Lung microvascular endothelial cell (primary cell): ENCODE results near the gene GNAO1. TPM values are rescaled to one million over a fixed set of nuclear protein-coding genes. Genes with fewer than 3 reads are reported as not detected.

ENCODE experiments used
- DNase-seq, 2 donors: peaks; one replicate each; pipeline versions ENCODE4 v3.0.0 to v3.0.0-alpha.2; 2010; ENCODE audit warnings: low read depth in 2 of 2
- total RNA-seq: library from RNA; depleted of rRNA; stranded (reverse); fragments of >200 nt; gene quantifications from 2 replicates; pipeline ENCODE4 v1.2.1, GENCODE V29; 2014

GNAO1 gene
- total RNA-seq, 1 donor from 2014 or later: not detected

- no peak for DNase-seq
Observed at GRCh38 chr16:56289416-56289815, 98.1 kb downstream of the GNAO1 start.

DNA sequence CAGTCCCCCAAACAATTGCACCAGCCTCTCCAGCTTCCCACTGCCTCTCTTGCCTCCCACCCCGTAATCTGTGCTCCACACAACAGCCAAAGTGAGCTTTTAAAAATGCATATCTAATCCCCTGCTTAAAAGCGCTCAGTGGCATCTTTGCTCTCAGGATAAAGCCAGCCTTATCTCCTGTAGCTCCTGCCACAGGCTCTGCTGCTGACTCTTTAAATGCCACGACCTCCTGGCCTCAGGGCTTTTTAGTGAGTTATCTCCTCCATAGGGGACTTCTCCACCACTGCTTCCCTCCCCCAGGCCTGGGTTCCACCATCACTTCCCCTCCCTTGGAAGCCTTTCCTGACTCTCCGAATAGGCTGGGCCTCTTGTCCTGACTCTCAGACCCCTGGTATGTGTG is 98.6 kb downstream of the GNAO1 start:
- DNase-seq: no peak

DNA sequence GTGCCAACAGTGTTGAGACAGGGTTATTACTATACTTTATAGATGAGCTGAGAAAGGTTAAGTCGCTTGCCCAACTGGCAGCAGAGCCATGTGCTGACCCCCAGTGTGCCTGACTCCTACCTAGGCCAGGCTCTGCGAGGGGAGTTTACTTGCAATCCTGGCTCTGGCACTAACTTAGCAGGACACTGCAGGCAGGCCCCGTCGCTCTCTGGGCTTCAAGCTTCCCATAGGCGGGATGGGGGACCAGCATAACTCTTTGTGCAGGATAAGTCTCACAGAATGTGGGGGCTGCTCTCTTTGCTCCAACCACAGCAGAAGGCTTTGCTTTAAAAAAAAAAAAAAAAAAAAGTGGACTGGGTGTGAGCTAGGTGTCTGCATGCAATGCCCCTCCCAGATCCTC is 102.7 kb downstream of the GNAO1 start:
- no peak for DNase-seq

GRCh38 chr16:56294579-56294978 is 103.3 kb downstream of the GNAO1 start:
- DNase-seq: no peak

DNA sequence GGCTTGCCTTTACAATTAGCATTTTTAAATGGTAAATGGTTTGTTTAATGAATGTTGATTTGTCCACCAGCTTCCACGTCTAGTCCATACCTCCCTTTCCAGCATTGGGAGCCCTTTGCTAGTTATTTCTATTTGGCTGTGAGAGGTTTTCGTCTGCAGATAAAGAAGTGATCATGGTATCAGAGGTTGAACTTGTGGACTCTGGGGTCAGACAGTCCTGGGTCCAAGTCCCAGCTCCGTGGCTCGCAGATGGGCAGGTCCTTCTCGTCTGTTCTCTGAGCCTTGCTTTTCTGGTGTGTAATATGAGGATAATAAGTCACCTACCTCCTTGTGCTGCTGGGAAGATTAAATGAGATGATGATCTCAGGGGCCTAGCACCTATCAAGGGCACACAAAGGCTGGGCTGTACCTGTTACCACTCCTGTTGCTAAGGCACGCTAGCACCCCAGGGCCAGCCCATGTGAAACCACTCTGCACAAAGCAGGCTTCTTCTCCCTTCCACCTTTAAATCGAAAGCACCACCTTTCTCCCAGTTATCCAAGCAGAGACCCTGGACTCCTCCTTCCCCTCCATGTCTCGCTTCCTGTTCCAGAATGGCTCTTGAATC is 103.9 kb downstream of the GNAO1 start:
- DNase-seq: no peak

DNA sequence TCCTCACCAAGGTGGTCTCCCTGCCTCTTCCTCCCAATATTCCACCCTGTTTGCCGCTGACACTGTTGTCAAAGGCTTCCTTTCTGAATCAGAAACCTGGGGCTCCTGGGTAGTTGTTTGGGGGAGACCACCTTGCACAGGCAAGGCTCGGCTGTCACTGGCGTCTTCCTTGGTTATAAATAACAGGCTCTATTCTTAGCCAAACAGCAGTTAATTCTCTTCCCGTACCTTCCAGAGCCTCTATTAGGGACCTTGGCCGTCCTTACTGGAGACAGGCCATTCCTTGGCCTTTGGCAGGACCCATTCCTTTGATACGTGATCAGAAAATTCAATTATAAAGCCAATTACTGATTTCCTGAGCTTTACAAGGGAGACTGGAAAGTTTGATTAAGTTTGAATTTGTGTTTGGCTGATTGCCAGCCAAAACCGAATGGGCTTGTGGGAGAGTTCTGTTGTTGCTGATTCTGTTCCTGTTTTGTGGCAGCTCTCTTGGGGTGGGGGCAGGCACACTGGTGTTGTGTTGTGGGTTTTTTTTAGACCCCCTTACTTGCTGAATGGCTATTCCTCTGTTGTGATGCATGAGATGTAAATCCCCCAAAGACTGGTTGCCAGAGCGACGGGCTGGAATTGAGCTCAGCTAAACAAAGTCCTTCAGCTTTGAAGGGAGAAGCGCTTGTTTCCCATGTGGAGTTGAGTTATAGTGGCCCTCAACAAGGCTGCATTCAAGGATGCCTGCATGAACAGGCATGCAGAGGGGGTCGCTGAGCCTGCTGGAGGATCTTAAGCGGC is 104.6 kb downstream of the GNAO1 start:
- DNase-seq: no peak

DNA sequence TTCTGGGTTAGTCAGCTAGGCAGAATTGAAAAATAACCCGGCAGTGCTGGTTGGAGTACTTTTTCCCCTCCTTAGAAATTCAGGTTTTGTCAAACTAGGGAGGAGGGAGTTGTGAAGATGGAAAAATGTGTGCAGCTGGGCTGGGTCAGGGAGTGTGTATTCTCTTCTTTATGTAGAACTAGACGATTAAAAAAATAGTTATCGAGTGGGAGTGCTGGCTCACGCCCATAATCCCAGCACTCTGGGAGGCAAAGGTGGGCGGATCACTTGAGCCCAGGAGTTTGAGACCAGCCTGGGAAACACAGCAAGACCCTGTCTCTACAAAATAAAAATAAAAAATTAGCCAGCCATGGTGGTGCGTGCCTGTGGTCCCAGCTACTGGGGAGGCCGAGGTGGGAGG is 106.4 kb downstream of the GNAO1 start:
- DNase-seq: no peak

DNA sequence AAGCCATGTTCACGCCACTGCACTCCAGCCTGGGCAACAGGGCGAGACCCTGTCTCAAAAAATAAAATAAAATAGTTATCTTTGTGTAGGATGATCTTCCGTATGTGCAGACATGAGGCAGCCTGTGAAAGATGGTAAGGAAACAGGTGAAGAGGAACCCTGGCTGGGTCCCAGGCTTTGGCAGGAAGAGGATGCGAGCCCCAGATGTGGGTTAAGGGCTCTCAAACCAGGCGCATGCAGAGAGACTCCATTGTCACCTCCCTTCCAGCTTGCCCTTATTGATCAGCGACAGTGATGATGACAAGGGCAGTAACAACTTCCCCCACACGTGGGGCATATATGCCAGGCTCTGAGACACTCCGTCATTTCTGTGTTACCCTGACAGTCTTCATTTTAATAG is 106.8 kb downstream of the GNAO1 start:
- DNase-seq: no peak

DNA sequence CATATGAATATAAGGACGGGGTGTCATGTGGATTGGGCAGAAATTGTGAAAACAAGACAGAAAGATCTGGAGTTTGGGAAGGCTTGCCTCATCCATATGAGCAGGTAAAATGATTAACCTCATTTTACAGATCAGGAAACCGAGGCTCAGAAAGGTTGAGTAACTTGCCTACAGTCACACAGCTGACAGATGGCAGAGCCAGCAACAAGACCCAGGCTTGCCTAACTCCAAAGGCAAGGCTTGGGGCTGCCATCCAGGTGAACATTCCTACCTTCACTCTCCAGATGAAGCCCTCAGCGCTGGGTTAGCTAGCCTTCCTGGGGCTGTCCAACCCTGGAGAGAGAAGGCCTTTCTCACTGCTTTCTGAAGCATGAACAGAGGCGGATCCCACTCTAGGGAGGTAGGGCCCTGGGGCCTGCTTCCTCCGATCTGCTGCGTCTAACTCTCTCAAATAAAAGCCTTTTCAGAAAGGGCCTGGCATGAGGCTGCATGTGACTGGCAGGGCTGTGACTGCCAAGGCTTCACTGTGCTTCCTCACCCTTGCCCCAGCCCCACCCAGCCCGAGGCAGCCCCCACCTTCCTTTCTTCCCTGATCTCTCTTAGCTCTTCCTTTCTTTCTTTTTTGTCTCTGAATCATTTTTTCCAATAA is 107.8 kb downstream of the GNAO1 start:
- no peak for DNase-seq

- no peak for DNase-seq
Observed at GRCh38 chr16:56300242-56300623, 108.9 kb downstream of the GNAO1 start.

GRCh38 chr16:56300891-56301850 is 109.9 kb downstream of the GNAO1 start:
- no peak for DNase-seq

GRCh38 chr16:56302506-56302905 is 111.2 kb downstream of the GNAO1 start:
- no peak for DNase-seq

- no peak for DNase-seq
Observed at GRCh38 chr16:56303066-56303715, 111.9 kb downstream of the GNAO1 start.

GRCh38 chr16:56303880-56304279 is 112.6 kb downstream of the GNAO1 start:
- no peak for DNase-seq

GRCh38 chr16:56305956-56306565 is 114.8 kb downstream of the GNAO1 start:
- DNase-seq: no peak

DNA sequence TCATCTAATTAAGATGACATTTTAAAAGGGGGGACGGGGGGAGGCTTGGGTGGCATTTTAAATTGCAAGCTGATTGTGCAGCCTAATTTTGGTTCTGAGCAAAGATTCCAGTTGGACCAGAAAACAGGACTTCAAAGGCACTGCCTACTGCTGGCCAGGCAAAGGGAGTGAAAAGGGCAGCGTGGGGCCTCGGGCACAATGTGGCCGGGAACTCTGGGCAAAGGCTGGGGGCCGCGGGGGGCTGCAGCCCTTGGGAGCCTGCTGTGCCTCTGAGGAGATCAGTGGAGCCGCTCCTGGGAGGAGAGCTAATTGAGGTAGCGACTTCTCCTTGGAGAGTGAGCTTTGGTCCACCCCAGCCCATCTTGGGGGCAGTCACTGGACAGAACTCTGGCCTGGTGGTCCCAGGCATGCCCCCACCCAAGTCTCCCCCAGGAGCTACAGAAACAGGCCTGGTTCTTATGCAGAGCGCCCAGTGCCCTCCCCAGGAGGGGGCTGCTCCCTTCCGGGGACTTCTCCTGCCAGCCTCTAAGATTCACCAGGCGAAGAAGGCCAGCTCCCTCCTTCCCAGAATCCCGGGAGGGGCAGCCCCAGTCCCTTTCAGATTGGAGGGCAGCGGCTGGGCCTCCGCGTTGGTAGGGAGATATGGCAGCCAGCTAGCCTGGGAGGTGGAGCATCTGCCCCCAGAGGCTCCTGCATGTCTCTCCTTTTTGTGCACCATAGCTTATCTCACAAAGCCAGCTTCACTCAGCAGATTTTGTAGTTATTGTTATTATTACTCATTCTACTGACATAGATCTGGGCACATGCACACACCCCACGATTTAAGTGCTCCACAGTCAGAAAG is 115.6 kb downstream of the GNAO1 start:
- DNase-seq: no peak

DNA sequence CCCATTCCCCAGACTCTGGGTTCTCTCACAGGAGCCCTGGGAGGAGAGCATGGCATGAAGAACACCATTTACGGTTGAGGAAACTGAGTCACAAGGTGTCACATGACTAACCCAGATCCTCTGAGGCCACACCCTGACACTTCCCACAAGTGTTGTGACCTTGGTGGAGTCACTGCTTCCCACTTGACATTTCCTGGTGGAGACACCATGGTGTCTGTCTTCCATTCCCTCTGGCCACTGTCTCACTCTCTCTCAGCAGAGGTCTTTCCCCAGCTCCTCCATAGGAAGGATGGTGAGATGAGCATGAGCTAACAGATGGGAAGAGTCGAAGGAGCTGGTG is 116.2 kb downstream of the GNAO1 start:
- no peak for DNase-seq

DNA sequence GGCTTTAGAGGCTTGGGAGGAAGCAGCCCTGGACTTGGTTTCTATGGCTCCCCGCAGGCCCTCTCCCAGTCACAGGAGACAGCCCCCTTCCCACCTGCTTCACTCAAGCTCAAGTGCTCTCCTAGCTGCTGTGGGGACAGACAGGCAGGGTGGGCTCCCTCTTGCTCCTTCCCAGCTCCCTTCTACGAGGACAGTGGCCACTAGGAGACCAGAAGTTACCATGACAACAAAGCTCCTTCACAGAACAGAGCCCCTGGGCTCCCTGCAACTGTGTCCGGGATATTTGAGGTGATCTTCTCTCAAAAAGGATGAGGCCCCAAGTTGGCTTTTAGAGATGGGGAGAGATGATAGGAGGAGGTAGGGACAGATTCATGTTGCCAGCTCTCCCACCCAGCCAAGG is 117.7 kb downstream of the GNAO1 start:
- no peak for DNase-seq

- DNase-seq: no peak
Observed at GRCh38 chr16:56310690-56311089, 119.4 kb downstream of the GNAO1 start.
